ENCODE data around the gene NLGN4Y. TPM values are rescaled to one million over a fixed set of nuclear protein-coding genes. Genes with fewer than 3 reads are reported as not detected.

The NLGN4Y gene
- 18.3 TPM for polyA plus RNA-seq (2013, experiment 1 of 2; ENCODE audit: insufficient read length)
- polyA plus RNA-seq (2013, experiment 2 of 2; ENCODE audit: insufficient read length) = 13.9 TPM

DNA sequence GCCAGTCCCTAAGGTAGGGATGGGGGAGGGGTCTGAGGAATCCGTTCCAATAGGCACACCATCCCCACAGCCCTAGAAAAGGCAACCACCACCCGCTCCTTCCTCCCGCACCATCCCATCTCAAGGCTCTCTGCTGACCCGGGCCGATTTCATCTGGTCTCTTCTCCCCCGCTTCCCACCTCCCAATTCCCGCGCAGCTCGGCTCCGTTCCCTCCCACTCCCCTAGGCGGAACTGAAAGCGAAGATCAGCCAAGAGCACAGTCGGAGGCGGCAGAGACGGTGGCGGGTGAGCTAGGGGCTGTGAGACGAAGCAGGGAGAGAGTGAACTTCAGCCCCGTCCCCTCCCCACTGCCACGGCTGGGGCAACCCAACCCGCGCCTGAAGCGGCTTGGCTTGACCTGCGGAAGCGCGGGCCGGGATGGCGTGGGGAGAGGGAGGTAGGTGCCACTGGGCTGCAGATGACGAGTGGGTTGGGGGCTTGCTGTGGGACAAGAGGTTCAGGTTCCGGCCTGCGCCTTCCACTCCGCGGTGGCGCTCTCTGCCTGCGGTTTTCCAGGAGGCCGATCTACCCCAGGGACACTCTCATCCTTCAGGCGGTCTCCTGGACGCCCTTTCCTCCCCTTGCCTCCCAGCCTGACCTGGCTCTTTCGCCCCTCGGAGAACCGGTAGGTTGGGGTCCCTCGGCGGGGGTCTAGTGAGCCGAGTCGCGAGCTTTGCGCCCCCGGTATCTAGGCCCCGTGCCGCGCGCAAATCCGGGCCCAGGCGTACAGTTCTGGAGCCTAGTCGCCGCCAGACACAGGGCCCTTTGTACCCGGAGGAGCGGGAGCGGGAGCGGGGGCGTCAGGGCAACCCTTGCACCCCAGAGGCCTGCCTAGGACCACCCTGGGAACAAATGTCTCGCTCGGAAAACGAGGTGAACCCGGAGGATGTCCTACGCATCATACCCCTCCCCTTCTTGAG is at the start of gene NLGN4Y:
TSS of gene NLGN4Y (plus strand) at position 258 of the 960 bp plus-strand sequence. CDS start 97,591 bp downstream, outside the sequence.
- DNase-seq = peak; percentile 35

DNA sequence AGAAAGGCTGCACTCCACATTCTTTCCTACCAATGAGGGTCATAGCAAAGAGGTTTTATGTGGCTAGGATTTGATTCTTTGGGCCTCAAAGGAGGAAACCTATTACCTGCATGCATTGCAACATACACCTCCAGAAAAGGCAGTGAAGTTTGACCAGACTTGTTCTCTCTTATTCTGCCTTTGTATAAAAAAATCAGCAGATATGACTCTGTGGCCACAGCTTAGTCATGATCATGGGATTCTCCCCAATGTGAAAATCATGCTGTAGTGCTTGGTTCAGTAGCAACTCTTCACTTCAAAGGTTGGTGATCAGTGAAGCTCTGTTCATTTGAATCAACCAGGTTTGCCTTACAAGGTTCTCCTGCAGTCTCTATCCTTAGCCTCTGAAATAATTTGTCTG is 38.4 kb upstream of the NLGN4Y start:
- no peak for DNase-seq

DNA sequence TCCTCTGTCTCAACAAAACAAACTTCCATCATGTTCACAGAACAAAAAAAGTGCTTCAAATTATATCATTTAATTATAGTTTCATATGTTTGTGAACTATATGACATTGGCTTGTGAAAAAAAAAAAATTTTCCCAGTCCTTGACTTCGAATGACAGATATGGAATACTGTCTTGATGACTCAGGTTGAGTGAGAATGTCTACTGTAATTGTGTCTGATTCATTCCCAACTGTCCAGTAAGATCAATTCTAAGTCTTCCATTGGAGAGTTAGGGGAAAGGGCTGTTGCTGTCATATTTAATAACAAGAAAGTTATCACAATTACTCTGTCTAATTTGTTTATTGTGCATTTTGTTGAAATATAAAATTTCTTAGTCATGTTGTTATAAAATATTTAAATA is 34.1 kb upstream of the NLGN4Y start:
- peak; percentile 0 for DNase-seq

DNA sequence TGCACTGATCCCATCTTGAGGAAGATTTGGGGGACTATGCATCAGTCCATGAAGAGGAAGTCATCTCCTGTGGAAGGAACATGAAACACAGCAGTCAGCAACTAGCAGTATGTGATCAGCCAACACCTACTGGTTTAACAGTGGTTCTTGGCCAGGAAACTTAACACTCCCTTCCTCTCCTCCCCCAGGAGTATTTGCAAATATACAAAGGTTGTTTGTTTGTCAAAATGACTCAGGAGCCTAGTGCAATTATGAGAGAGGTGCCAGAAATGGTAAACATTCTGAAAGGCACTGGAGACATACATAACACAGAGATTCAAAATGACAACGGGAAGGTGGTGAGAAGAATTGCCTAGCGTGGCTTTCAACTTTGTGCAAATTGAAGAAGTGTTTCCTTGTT is 26.3 kb upstream of the NLGN4Y start:
- no peak for DNase-seq

- no peak for DNase-seq
These were observed 19.7 kb upstream of the NLGN4Y start for GRCh38 chrY:14504592-14504991.

- DNase-seq = peak; percentile 55
These were observed 1.9 kb upstream of the NLGN4Y start for GRCh38 chrY:14522379-14522950.

DNA sequence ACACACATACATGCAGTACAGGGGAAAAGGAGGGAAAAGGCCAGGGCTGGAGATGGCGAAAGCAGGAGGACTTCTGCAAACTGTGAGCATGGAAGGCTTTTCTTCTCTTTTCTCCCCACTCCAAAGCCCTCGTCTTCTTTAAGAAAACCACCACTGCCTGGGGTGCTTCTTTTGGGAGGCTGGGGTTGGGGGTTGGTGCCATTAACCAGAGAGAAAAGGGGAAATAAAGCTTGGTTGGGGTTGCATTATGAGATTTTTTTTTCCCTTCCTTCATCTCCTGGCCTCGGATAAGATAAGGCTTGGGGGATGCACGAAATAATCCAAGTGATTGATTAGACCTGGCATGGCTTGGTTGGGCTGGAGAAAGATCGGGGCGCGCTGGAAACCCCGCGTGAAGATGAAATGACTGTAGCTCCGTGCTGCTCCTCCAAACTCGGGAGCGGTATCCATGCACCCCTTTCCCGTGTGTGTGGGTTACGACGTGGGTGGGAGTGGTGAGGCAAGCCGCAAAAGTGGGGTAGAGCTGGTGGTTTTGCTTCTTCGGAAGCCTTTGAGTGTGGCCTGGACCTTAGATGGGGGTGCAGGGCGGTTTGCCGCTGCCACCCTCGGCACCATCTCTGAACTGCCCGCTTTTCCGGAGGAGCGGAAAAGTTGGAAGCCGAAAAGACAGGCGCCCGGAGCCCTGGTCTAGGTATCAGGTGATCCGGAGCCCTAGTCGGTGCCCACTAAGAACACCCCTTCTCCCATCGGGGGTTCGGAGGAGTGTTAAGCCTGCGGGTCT is 648 bp upstream of the NLGN4Y start:
- DNase-seq = no peak

GRCh38 chrY:14525315-14525714 is 986 bp downstream of the NLGN4Y start:
- DNase-seq = peak; percentile 14

DNA sequence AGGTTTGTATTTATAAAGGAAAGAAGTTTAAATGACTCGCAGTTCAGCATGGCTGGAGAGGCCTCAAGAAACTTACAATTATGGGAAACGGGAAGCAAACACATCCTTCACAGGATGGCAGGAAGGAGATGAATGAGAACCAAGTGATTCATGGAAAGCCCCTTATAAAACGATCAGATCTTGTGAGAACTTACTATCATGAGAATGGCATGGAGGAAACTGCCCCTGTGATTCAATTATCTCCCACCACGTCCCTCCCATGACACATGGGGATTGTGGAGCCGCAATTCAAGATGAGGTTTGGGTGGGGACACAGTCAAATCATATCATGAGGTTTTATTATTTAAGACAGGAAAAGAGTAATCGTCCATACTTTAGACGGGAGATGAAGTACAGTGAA is 4.0 kb downstream of the NLGN4Y start:
- peak; percentile 22 for DNase-seq

GRCh38 chrY:14536703-14537102 is 12.4 kb downstream of the NLGN4Y start:
- no peak for DNase-seq

DNA sequence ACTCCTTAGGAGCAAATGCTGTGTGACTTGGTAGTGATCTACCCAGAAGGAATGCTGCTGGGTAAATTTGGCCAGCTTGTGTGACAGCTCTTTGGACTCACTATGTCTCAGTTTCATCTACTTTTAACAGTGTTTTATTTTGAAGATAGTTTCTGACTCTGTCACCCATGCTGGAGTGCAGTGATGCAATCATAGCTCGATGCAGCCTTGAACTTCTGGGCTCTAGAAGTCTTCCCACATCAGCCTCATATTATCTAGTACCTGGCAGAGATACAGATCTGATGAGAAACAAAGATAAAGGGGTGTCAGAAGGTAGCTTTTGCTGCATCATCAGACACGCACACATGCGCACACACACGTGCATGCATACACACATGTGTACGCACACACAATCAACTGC is 19.2 kb downstream of the NLGN4Y start:
- DNase-seq = no peak

- no peak for DNase-seq
These were observed 57.0 kb downstream of the NLGN4Y start for GRCh38 chrY:14581294-14581693.

DNA sequence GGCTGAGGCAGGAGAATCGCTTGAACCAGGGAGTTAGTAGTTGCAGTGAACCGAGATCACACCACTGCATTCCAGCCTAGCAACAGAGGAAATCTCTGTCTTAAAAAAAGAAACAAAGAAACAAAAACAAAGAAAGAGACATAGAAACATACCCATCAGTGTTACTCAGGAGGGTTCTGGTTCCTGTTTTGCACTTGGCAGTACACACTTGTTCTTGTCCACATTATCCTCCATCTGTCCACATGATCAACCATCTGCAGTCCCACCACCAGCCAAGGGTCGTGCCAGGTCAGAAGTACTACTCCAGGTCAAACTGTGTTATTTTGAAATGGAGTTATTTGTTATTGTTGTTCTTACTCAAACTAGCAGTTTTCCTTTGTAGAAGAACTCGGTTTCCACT is 62.4 kb downstream of the NLGN4Y start:
- peak; percentile 2 for DNase-seq

DNA sequence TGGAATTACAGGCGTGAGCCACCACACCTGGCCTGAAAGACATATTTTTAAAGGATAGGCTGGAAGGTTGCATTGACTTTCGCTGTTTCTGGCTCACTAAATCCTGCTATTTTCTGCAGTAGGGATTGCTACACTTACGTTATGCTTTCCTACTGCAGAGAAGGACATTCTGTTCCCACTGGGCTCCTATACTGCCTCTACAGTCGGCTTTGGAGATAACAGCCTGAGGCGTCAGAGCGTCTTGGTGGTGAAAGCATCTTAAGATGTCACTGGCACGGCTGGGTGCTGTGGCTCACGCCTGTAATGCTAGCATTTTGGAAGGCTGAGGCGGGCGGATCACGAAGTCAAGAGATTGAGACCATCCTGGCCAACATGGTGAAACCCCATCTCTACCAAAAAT is 77.0 kb downstream of the NLGN4Y start:
- DNase-seq = no peak

DNA sequence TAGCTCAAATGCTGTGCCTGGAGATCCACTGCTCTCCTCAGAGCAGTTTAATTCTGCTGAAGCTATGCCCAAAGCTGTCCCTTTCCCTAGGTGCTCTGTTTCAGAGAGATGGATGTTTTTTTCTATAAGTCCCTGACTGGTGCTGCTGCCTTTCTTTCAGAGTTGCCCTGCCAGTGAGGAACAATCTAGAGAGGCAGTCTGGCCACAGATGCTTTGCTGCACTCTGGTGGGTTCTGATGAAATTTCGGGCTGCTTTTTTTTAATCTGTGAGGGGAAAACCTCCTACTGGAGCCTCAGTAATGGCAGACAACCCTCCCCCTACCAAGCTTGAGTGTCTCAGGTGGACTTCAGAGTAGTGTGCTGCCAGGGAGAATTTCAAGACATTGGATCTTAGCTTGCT is 93.3 kb downstream of the NLGN4Y start:
- no peak for DNase-seq

DNA sequence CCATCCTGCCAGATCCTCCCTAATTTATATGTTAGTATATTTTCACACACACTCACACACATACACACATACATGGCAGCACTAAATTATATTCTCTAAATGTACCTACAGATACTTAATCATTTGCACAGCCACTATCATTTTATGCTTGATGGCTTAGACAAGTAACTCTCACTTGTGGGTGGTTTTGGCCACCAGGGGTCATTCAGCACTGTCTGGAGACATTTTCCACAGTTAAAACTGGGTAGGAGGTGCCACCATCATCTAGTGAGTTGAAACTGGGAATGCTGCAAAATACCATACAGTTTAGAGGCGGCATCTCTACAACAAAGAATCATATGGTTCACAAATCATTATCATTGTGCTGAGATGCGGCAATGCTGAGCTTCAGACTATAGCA is 94.2 kb downstream of the NLGN4Y start:
- peak; percentile 16 for DNase-seq

GRCh38 chrY:14628208-14628607 is 103.9 kb downstream of the NLGN4Y start:
- no peak for DNase-seq

- no peak for DNase-seq
These were observed 107.3 kb downstream of the NLGN4Y start for GRCh38 chrY:14631676-14632075.

DNA sequence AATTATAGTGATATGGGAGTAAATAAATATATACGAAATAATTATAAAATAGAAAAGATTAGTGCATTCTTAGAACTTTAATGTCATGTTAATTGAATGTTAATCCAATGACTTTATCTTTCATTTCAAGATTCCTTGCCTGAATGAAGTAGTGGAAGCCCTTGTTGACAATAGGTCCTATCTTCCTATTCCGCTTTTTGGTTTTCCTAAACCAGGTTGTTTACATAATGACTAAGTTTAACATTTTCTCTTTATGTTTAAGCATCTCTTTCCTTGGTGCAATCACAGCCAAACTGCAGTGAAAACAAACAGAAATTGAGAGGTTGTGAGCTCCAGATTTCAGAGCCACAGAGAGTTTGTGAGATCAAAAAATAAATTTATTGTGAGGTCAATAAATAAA is 109.4 kb downstream of the NLGN4Y start:
- DNase-seq = no peak

DNA sequence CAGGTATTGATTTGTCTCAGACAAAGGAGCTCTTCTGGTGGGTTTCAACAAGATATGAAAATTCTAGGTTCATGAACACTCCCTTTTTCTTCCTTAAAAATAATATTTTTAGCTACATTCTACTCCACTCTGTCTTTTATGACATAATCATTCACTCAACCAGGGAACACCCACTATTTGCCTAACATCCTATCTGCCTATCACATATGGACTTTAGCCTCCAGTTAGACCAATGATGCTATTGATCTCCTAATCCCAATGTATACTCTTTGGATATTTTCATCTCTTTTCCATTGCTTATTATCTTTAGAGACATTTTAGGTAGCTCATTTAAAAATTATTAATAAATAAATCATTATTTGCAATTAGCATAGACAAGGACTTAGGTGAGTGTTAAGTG is 110.6 kb downstream of the NLGN4Y start:
- DNase-seq = no peak

DNA sequence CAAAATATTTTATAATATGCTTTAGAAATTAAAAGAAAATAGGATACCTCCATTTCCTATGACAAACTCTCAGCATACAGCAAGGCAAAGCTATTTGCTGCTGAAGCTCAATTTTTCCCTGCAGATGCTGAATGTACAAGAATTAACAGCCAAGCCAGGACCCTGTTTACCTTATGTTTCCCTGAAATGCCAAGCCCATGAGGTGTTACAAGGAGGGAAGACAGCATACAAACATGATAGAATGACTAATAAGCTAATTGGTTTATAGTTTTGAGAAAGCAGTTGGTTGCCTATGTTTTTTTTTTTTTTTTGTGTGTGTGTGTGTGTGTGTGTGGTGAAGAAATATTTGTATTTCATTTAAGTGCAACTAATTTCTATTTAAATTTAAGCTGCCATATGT is 113.2 kb downstream of the NLGN4Y start:
- DNase-seq = no peak

- DNase-seq = no peak
These were observed 117.5 kb downstream of the NLGN4Y start for GRCh38 chrY:14641853-14642252.
